Hepatocyte (in vitro differentiated cells): ENCODE measurements around the gene BIN1.

Experiments
- EZH2 ChIP-seq: fragments of 200-600 bp; sonication (generic); IDR thresholded peaks from 2 replicates; pipeline ENCODE4 v1.6.1; 2016; ENCODE audit warnings: antibody characterized with exemption, mild to moderate bottlenecking, borderline replicate concordance
- TF ChIP-seq, protein P1 (sequence below): fragments of 200-600 bp; sonication (generic); IDR thresholded peaks from 2 replicates; pipeline ENCODE4 v1.5.1; 2016; ENCODE audit warnings: antibody characterized with exemption, mild to moderate bottlenecking; ENCODE audit not compliant: poor library complexity

DNA sequence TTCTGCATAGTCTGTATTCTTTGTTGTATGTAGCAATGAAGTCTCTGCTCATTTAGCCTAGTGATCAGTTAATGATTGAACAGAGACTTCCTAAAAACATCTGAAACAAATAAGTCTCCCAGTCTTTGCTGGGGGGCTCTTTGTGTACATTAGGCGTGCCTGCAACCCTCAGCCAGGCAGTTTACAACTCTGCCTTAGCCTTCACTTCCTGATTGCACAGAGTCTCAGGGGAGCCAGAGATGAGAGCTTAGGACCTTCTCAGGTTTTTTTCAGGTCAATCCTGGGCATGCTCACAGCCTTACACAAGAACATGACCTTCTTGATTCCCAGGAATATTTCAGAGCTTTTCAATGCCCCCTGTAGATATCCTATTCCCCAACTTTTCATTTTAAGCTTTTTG is 44.0 kb upstream of the BIN1 start:
- TF ChIP-seq, protein P1, sequence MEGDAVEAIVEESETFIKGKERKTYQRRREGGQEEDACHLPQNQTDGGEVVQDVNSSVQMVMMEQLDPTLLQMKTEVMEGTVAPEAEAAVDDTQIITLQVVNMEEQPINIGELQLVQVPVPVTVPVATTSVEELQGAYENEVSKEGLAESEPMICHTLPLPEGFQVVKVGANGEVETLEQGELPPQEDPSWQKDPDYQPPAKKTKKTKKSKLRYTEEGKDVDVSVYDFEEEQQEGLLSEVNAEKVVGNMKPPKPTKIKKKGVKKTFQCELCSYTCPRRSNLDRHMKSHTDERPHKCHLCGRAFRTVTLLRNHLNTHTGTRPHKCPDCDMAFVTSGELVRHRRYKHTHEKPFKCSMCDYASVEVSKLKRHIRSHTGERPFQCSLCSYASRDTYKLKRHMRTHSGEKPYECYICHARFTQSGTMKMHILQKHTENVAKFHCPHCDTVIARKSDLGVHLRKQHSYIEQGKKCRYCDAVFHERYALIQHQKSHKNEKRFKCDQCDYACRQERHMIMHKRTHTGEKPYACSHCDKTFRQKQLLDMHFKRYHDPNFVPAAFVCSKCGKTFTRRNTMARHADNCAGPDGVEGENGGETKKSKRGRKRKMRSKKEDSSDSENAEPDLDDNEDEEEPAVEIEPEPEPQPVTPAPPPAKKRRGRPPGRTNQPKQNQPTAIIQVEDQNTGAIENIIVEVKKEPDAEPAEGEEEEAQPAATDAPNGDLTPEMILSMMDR: no peak
- no peak for TF ChIP-seq EZH2
